Loucy (cell line): ENCODE measurements around the gene TAF5.

Experiments used
- H2AFZ ChIP-seq: fragments of 200-600 bp; sonication (generic); 2 replicates; pipeline ENCODE4 v1.6.0; 2016; ENCODE audit warnings: antibody characterized with exemption, mild to moderate bottlenecking, low read length, moderate library complexity
- H3F3A ChIP-seq: fragments of 200-600 bp; 2 replicates; pipeline ENCODE4 v1.6.0; 2016; ENCODE audit warnings: antibody characterized with exemption, low read depth, mild to moderate bottlenecking
- H3K27me3 ChIP-seq: fragments of 200-600 bp; sonication (generic); 2 replicates; pipeline ENCODE4 v1.6.1; 2014; ENCODE audit warnings: low read length, mild to moderate bottlenecking; ENCODE audit not compliant: insufficient read depth, poor library complexity, severe bottlenecking
- H3K36me3 ChIP-seq: fragments of 200-600 bp; sonication (generic); 2 replicates; pipeline ENCODE4 v1.6.1; 2016; ENCODE audit warnings: low read length; ENCODE audit not compliant: insufficient read depth
- H3K4me1 ChIP-seq: fragments of 200-600 bp; sonication (generic); 2 replicates; pipeline ENCODE4 v1.5.1; 2014; ENCODE audit warnings: low read length, mild to moderate bottlenecking; ENCODE audit not compliant: insufficient read depth, poor library complexity, severe bottlenecking
- H3K4me2 ChIP-seq: fragments of 200-600 bp; sonication (generic); 2 replicates; pipeline ENCODE4 v1.6.0; 2014; ENCODE audit warnings: antibody characterized with exemption, low read length, low read depth, mild to moderate bottlenecking; ENCODE audit not compliant: poor library complexity, severe bottlenecking
- H3K4me3 ChIP-seq: fragments of 200-600 bp; sonication (generic); 2 replicates; pipeline ENCODE4 v1.5.1; 2014; ENCODE audit warnings: low read length, mild to moderate bottlenecking, mixed read lengths; ENCODE audit not compliant: poor library complexity, severe bottlenecking
- H3K79me2 ChIP-seq: fragments of 200-600 bp; sonication (generic); 2 replicates; pipeline ENCODE4 v1.6.1; 2014; ENCODE audit warnings: low read length; ENCODE audit not compliant: insufficient read depth
- H3K9ac ChIP-seq: fragments of 200-600 bp; sonication (generic); 2 replicates; pipeline ENCODE4 v1.6.0; 2014; ENCODE audit warnings: mild to moderate bottlenecking, low read depth, low read length, moderate library complexity; ENCODE audit not compliant: poor library complexity, severe bottlenecking
- H3K9me2 ChIP-seq: fragments of 200-600 bp; sonication (generic); replicated peaks from 2 replicates; pipeline ENCODE4 v1.6.1; 2016; ENCODE audit warnings: low read depth, low read length, mixed read lengths
- H3K9me3 ChIP-seq: fragments of 200-600 bp; sonication (generic); 2 replicates; pipeline ENCODE4 v1.6.1; 2014; ENCODE audit warnings: mild to moderate bottlenecking, antibody characterized with exemption, low read length, low read depth; ENCODE audit not compliant: insufficient read depth
- H4K20me1 ChIP-seq: fragments of 200-600 bp; sonication (generic); 2 replicates; pipeline ENCODE4 v1.6.0; 2014; ENCODE audit warnings: antibody characterized with exemption, low read length, mild to moderate bottlenecking; ENCODE audit not compliant: insufficient read depth, poor library complexity, severe bottlenecking
- CTCF ChIP-seq: fragments of 200-600 bp; sonication (generic); conservative IDR thresholded peaks from 2 replicates; pipeline ENCODE4 v1.5.1; 2014; ENCODE audit warnings: mild to moderate bottlenecking, antibody characterized with exemption, low read length
- EZH2phosphoT487 ChIP-seq: fragments of 200-600 bp; IDR thresholded peaks from 2 replicates; pipeline ENCODE4 v1.6.1; 2018; ENCODE audit warnings: antibody characterized with exemption, mild to moderate bottlenecking, moderate library complexity, borderline replicate concordance

The TAF5 gene

GRCh38 chr10:103431902-103432301 lies 64.1 kb downstream of the TAF5 start:
- Histone ChIP-seq H2AFZ (no peak overlapping the region), H3F3A (no peaks in the 10 kb centered on the region), H4K20me1 (no peaks in the 10 kb centered on the region), H3K4me3 (no peak overlapping the region), H3K79me2 (no peaks in the 10 kb centered on the region), H3K9ac (no peak overlapping the region), H3K27me3 (no peaks in the 10 kb centered on the region), H3K4me2 (no peak overlapping the region), H3K36me3 (peaks cover 71% of the 10 kb centered on the region; the same call in 1 of the 2 replicates), H3K4me1 (peaks cover 13% of the 10 kb centered on the region), H3K9me2 (no peaks in the 10 kb centered on the region), H3K9me3 (no peaks in the 10 kb centered on the region)
- TF ChIP-seq CTCF (no peak), EZH2phosphoT487 (no peak)

GRCh38 chr10:103433858-103434257 lies 66.1 kb downstream of the TAF5 start:
- H3K36me3 ChIP-seq, result peaks cover 73% of the 10 kb centered on the region; the same call in 1 of the 2 replicates
- H3K9ac ChIP-seq, result no peak overlapping the region
- H3K4me3 ChIP-seq, result no peak overlapping the region
- no peaks in the 10 kb centered on the region for H3K9me2 ChIP-seq
- H3K4me2 ChIP-seq, result no peak overlapping the region
- H3K9me3 ChIP-seq, result no peaks in the 10 kb centered on the region
- no peak overlapping the region for H2AFZ ChIP-seq
- no peaks in the 10 kb centered on the region for H3K27me3 ChIP-seq
- no peaks in the 10 kb centered on the region for H4K20me1 ChIP-seq
- H3F3A ChIP-seq, result no peaks in the 10 kb centered on the region
- TF ChIP-seq EZH2phosphoT487 (no peak), CTCF (no peak)
- no peaks in the 10 kb centered on the region for H3K79me2 ChIP-seq
- H3K4me1 ChIP-seq, result peaks cover 8% of the 10 kb centered on the region
